K562 (cell line): ENCODE measurements around the gene MAP3K7.

Experiments
- CTCF ChIP-seq, 3 experiments: IDR thresholded peaks in 2 of 3; conservative IDR thresholded peaks in 1 of 3; 2 replicates each; pipeline ENCODE4 v1.5.1; 2011 to 2012; ENCODE audit warnings: low read length in 3 of 3, mild to moderate bottlenecking in 3 of 3, control low read depth in 2 of 3, improper control_type of control experiment in 1 of 3, inconsistent platforms in 1 of 3, low read depth in 1 of 3, mixed read lengths in 1 of 3, moderate library complexity in 1 of 3; ENCODE audit not compliant: insufficient read depth in 2 of 3
- FOXK2 ChIP-seq, 2 experiments: fragments of 450-650 bp; IDR thresholded peaks in 1 of 2; conservative IDR thresholded peaks in 1 of 2; 2 replicates each; pipeline ENCODE4 v1.6.1; 2016; ENCODE audit warnings: low read depth in 2 of 2, mild to moderate bottlenecking in 1 of 2
- RAD51 ChIP-seq: fragments of 450-650 bp; IDR thresholded peaks from 2 replicates; pipeline ENCODE4 v1.7.1; 2016; ENCODE audit warnings: low read depth, mild to moderate bottlenecking, borderline replicate concordance
- TCF7 ChIP-seq: sonication (generic); IDR thresholded peaks from 2 replicates; pipeline ENCODE4 v1.6.1; 2016; ENCODE audit warnings: antibody characterized with exemption, borderline replicate concordance
- ZNF140 ChIP-seq: fragments of 250-450 bp; sonication (Bioruptor Pico); IDR thresholded peaks from 2 replicates; pipeline ENCODE4 v1.8.0; 2021; ENCODE audit warnings: moderate library complexity, mild to moderate bottlenecking, inconsistent platforms
- TF ChIP-seq, protein P1 (sequence below): sonication (generic); formaldehyde crosslinking; IDR thresholded peaks from 2 replicates; pipeline ENCODE4 v1.8.0; 2023; ENCODE audit warnings: mild to moderate bottlenecking, missing genetic modification reagents
- TF ChIP-seq, protein P2 (sequence below): sonication (generic); formaldehyde crosslinking; IDR thresholded peaks from 2 replicates; pipeline ENCODE4 v1.8.0; 2022; ENCODE audit warnings: mild to moderate bottlenecking, missing genetic modification reagents

GRCh38 chr6:90595854-90596253 lies 9.0 kb upstream of the MAP3K7 start:
- TF ChIP-seq RAD51: no peak
- no peak for TF ChIP-seq FOXK2 (conservative IDR thresholded peaks at IDR 0.05 in 1 of 2, IDR thresholded peaks at IDR 0.05 in 1 of 2; ENCODE audit: low read depth in 2 of 2)
- no peak for TF ChIP-seq ZNF140 (CRISPR knock-in tag)
- no peak for TF ChIP-seq TCF7
- TF ChIP-seq CTCF (IDR thresholded peaks at IDR 0.05 in 2 of 3, conservative IDR thresholded peaks at IDR 0.05 in 1 of 3; ENCODE audit: insufficient read depth in 2 of 3, low read depth in 1 of 3, low read length in 3 of 3): no peak
- TF ChIP-seq, protein P1, sequence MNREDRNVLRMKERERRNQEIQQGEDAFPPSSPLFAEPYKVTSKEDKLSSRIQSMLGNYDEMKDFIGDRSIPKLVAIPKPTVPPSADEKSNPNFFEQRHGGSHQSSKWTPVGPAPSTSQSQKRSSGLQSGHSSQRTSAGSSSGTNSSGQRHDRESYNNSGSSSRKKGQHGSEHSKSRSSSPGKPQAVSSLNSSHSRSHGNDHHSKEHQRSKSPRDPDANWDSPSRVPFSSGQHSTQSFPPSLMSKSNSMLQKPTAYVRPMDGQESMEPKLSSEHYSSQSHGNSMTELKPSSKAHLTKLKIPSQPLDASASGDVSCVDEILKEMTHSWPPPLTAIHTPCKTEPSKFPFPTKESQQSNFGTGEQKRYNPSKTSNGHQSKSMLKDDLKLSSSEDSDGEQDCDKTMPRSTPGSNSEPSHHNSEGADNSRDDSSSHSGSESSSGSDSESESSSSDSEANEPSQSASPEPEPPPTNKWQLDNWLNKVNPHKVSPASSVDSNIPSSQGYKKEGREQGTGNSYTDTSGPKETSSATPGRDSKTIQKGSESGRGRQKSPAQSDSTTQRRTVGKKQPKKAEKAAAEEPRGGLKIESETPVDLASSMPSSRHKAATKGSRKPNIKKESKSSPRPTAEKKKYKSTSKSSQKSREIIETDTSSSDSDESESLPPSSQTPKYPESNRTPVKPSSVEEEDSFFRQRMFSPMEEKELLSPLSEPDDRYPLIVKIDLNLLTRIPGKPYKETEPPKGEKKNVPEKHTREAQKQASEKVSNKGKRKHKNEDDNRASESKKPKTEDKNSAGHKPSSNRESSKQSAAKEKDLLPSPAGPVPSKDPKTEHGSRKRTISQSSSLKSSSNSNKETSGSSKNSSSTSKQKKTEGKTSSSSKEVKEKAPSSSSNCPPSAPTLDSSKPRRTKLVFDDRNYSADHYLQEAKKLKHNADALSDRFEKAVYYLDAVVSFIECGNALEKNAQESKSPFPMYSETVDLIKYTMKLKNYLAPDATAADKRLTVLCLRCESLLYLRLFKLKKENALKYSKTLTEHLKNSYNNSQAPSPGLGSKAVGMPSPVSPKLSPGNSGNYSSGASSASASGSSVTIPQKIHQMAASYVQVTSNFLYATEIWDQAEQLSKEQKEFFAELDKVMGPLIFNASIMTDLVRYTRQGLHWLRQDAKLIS (CRISPR knock-in tag): no peak
- TF ChIP-seq, protein P2, sequence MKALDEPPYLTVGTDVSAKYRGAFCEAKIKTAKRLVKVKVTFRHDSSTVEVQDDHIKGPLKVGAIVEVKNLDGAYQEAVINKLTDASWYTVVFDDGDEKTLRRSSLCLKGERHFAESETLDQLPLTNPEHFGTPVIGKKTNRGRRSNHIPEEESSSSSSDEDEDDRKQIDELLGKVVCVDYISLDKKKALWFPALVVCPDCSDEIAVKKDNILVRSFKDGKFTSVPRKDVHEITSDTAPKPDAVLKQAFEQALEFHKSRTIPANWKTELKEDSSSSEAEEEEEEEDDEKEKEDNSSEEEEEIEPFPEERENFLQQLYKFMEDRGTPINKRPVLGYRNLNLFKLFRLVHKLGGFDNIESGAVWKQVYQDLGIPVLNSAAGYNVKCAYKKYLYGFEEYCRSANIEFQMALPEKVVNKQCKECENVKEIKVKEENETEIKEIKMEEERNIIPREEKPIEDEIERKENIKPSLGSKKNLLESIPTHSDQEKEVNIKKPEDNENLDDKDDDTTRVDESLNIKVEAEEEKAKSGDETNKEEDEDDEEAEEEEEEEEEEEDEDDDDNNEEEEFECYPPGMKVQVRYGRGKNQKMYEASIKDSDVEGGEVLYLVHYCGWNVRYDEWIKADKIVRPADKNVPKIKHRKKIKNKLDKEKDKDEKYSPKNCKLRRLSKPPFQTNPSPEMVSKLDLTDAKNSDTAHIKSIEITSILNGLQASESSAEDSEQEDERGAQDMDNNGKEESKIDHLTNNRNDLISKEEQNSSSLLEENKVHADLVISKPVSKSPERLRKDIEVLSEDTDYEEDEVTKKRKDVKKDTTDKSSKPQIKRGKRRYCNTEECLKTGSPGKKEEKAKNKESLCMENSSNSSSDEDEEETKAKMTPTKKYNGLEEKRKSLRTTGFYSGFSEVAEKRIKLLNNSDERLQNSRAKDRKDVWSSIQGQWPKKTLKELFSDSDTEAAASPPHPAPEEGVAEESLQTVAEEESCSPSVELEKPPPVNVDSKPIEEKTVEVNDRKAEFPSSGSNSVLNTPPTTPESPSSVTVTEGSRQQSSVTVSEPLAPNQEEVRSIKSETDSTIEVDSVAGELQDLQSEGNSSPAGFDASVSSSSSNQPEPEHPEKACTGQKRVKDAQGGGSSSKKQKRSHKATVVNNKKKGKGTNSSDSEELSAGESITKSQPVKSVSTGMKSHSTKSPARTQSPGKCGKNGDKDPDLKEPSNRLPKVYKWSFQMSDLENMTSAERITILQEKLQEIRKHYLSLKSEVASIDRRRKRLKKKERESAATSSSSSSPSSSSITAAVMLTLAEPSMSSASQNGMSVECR (CRISPR knock-in tag): no peak
